Loucy (cell line): Measurements from ENCODE around the gene PPP2R3B.

Experiments
- CTCF ChIP-seq: fragments of 200-600 bp; sonication (generic); conservative IDR thresholded peaks from 2 replicates; pipeline ENCODE4 v1.5.1; 2014; ENCODE audit warnings: mild to moderate bottlenecking, antibody characterized with exemption, low read length
- EZH2phosphoT487 ChIP-seq: fragments of 200-600 bp; IDR thresholded peaks from 2 replicates; pipeline ENCODE4 v1.6.1; 2018; ENCODE audit warnings: antibody characterized with exemption, mild to moderate bottlenecking, moderate library complexity, borderline replicate concordance

GRCh38 chrX:360496-361150, 26.1 kb downstream of the PPP2R3B start:
- TF ChIP-seq CTCF = no peak
- no peak for TF ChIP-seq EZH2phosphoT487
